HepG2 (cell line): ENCODE results near the gene TNFRSF6B. TPM values are rescaled to one million over a fixed set of nuclear protein-coding genes. Genes with fewer than 3 reads are reported as not detected.

ENCODE experiments used
- AGO2 ChIP-seq: fragments of 200-400 bp; formaldehyde crosslinking; optimal IDR thresholded peaks from 2 replicates; pipeline ENCODE3; 2017; ENCODE audit warnings: mild to moderate bottlenecking, low read depth, low read length, moderate library complexity
- ATAD3A ChIP-seq: sonication (generic); formaldehyde crosslinking; IDR thresholded peaks from 2 replicates; pipeline ENCODE4 v1.4.0; 2020; ENCODE audit warnings: missing genetic modification reagents
- BHLHE40 ChIP-seq: IDR thresholded peaks from 2 replicates; pipeline ENCODE4 v1.6.1; 2011; ENCODE audit warnings: low read length, improper control_type of control experiment
- GMEB1 ChIP-seq: sonication (generic); formaldehyde crosslinking; IDR thresholded peaks from 2 replicates; pipeline ENCODE4 v1.5.1; 2020; ENCODE audit warnings: missing genetic modification reagents, mild to moderate bottlenecking, borderline replicate concordance
- HNF1B ChIP-seq: sonication (generic); formaldehyde crosslinking; IDR thresholded peaks from 2 replicates; pipeline ENCODE4 v1.5.1; 2020; ENCODE audit warnings: mild to moderate bottlenecking, moderate library complexity, missing genetic modification reagents
- HOXA9 ChIP-seq: sonication (generic); formaldehyde crosslinking; IDR thresholded peaks from 2 replicates; pipeline ENCODE4 v1.8.1; 2022; ENCODE audit warnings: missing genetic modification reagents, mild to moderate bottlenecking, moderate library complexity, borderline replicate concordance
- LBX2 ChIP-seq: sonication (generic); formaldehyde crosslinking; IDR thresholded peaks from 2 replicates; pipeline ENCODE4 v1.5.0; 2020; ENCODE audit warnings: missing genetic modification reagents, mild to moderate bottlenecking, borderline replicate concordance
- MIXL1 ChIP-seq: IDR thresholded peaks from 2 replicates; pipeline ENCODE4 v1.6.1; 2016
- NCOA5 ChIP-seq: sonication (generic); formaldehyde crosslinking; IDR thresholded peaks from 2 replicates; pipeline ENCODE4 v1.4.0; 2020; ENCODE audit warnings: missing genetic modification reagents
- NFATC3 ChIP-seq: sonication (generic); formaldehyde crosslinking; IDR thresholded peaks from 2 replicates; pipeline ENCODE4 v1.5.1; 2020; ENCODE audit warnings: mild to moderate bottlenecking, missing genetic modification reagents
- SMAD1 ChIP-seq: sonication (generic); formaldehyde crosslinking; IDR thresholded peaks from 2 replicates; pipeline ENCODE4 v1.4.0; 2020; ENCODE audit warnings: missing genetic modification reagents, low read depth, mild to moderate bottlenecking, borderline replicate concordance
- THAP9 ChIP-seq: sonication (generic); formaldehyde crosslinking; IDR thresholded peaks from 2 replicates; pipeline ENCODE4; 2020; ENCODE audit warnings: missing genetic modification reagents, mild to moderate bottlenecking, borderline replicate concordance
- XRCC5 ChIP-seq: fragments of 200-400 bp; formaldehyde crosslinking; optimal IDR thresholded peaks from 2 replicates; pipeline ENCODE3; 2017; ENCODE audit warnings: mild to moderate bottlenecking, low read length
- YEATS2 ChIP-seq: sonication (generic); formaldehyde crosslinking; IDR thresholded peaks from 2 replicates; pipeline ENCODE4 v1.4.0; 2020; ENCODE audit warnings: missing genetic modification reagents, borderline replicate concordance
- ZFX ChIP-seq: sonication (generic); formaldehyde crosslinking; IDR thresholded peaks from 2 replicates; pipeline ENCODE4 v1.4.0; 2020; ENCODE audit warnings: mild to moderate bottlenecking, low read depth, missing genetic modification reagents, moderate library complexity
- ZNF343 ChIP-seq: sonication (generic); formaldehyde crosslinking; IDR thresholded peaks from 2 replicates; pipeline ENCODE4 v1.4.0; 2020; ENCODE audit warnings: mild to moderate bottlenecking, missing genetic modification reagents
- ZNF501 ChIP-seq: sonication (generic); formaldehyde crosslinking; IDR thresholded peaks from 2 replicates; pipeline ENCODE4 v1.5.1; 2020; ENCODE audit warnings: mild to moderate bottlenecking, moderate library complexity, missing genetic modification reagents
- ZNF547 ChIP-seq: sonication (generic); formaldehyde crosslinking; IDR thresholded peaks from 2 replicates; pipeline ENCODE4 v1.5.1; 2020; ENCODE audit warnings: mild to moderate bottlenecking, missing genetic modification reagents
- ZNF616 ChIP-seq: sonication (generic); formaldehyde crosslinking; IDR thresholded peaks from 2 replicates; pipeline ENCODE4 v1.5.0; 2020; ENCODE audit warnings: low read depth, mild to moderate bottlenecking, missing genetic modification reagents
- ZNF776 ChIP-seq: sonication (generic); formaldehyde crosslinking; IDR thresholded peaks from 2 replicates; pipeline ENCODE4 v1.4.0; 2020; ENCODE audit warnings: mild to moderate bottlenecking, missing genetic modification reagents
- ZNF780A ChIP-seq: sonication (generic); formaldehyde crosslinking; IDR thresholded peaks from 2 replicates; pipeline ENCODE4 v1.8.0; 2022; ENCODE audit warnings: mild to moderate bottlenecking, missing genetic modification reagents, moderate library complexity
- ZNF784 ChIP-seq: sonication (generic); formaldehyde crosslinking; IDR thresholded peaks from 2 replicates; pipeline ENCODE4 v1.5.1; 2020; ENCODE audit warnings: missing genetic modification reagents, mild to moderate bottlenecking, borderline replicate concordance
- polyA plus RNA-seq, 8 experiments: library from polyadenylated mRNA; depleted of rRNA in 3 of 8; stranded (reverse) in 7 of 8; unstranded in 1 of 8; fragments of >200 nt; fragmentation: Illumina TruSeq in 4 of 8; extraction: Trizol in 4 of 8; gene quantifications; 2 replicates each; pipeline versions ENCODE4 v1.2.1 to v1.2.3, GENCODE V29; 2011 to 2016; ENCODE audit warnings: low read depth in 4 of 8, missing spikeins in 1 of 8, mixed read lengths in 1 of 8; ENCODE audit not compliant: insufficient read depth in 1 of 8
- total RNA-seq, 5 experiments: library from RNA; depleted of rRNA; stranded (reverse); fragments of >200 nt; fragmentation: Illumina TruSeq; extraction: Trizol; gene quantifications; 2 replicates each; pipeline ENCODE4 v1.2.3, GENCODE V29; 2016; ENCODE audit warnings: low read depth in 1 of 5

Gene TNFRSF6B
- total and polyA plus RNA-seq, 2 of the 13 experiments (the other 11 are each of a cell fraction or from before 2014, with no cell fraction given), result 0.24 TPM; not detected in 1

- TF ChIP-seq MIXL1 (CRISPR knock-in tag), result no peak
- TF ChIP-seq ZNF776, result peak; percentile 65; the same call in 1 of the 2 replicates
- TF ChIP-seq AGO2, result peak; percentile 96
- no peak for TF ChIP-seq HOXA9
- no peak for TF ChIP-seq THAP9 (CRISPR knock-in tag)
- no peak for TF ChIP-seq YEATS2 (CRISPR knock-in tag)
- no peak for TF ChIP-seq HNF1B
- TF ChIP-seq GMEB1 (CRISPR knock-in tag), result no peak
- no peak for TF ChIP-seq SMAD1 (CRISPR knock-in tag)
- 0 out of 2 replicates have a peak, but pooled peaks have one; percentile 48 for TF ChIP-seq ZNF547 (CRISPR knock-in tag)
- 0 out of 2 replicates have a peak, but pooled peaks have one; percentile 18 for TF ChIP-seq ZNF784 (CRISPR knock-in tag)
- no peak for TF ChIP-seq ZNF616
- no peak for TF ChIP-seq NCOA5 (CRISPR knock-in tag)
- TF ChIP-seq ATAD3A (CRISPR knock-in tag), result no peak
- peak; percentile 14 for TF ChIP-seq XRCC5
- no peak for TF ChIP-seq ZNF780A (CRISPR knock-in tag)
- peak; percentile 30; the same call in 1 of the 2 replicates for TF ChIP-seq ZNF343 (CRISPR knock-in tag)
- TF ChIP-seq BHLHE40, result no peak
- peak; percentile 31; the same call in 1 of the 2 replicates for TF ChIP-seq ZFX
- 0 out of 2 replicates have a peak, but pooled peaks have one; percentile 40 for TF ChIP-seq NFATC3 (CRISPR knock-in tag)
- TF ChIP-seq LBX2 (CRISPR knock-in tag), result no peak
- TF ChIP-seq ZNF501 (CRISPR knock-in tag), result 0 out of 2 replicates have a peak, but pooled peaks have one; percentile 31
Measured at GRCh38 chr20:63699466-63700198, 3.2 kb downstream of the TNFRSF6B start (continued).
